IPS DF 4.7 (cell line): ENCODE results near the gene C18orf63.
"Not testable (repeated sequence)": the region's sequence is repeated elsewhere in the genome, so short reads cannot be mapped to it uniquely, and the experiment has no call there.

ENCODE experiments used
- DNase-seq: peaks from one replicate; pipeline ENCODE4 v3.0.0-alpha.2; 2013; ENCODE audit warnings: low spot score; ENCODE audit errors: extremely low read depth

C18orf63 gene

GRCh38 chr18:74286106-74286855, 29.4 kb upstream of the C18orf63 start:
- DNase-seq, result no peak

GRCh38 chr18:74286856-74287255, 28.8 kb upstream of the C18orf63 start:
- DNase-seq, result no peak

DNA sequence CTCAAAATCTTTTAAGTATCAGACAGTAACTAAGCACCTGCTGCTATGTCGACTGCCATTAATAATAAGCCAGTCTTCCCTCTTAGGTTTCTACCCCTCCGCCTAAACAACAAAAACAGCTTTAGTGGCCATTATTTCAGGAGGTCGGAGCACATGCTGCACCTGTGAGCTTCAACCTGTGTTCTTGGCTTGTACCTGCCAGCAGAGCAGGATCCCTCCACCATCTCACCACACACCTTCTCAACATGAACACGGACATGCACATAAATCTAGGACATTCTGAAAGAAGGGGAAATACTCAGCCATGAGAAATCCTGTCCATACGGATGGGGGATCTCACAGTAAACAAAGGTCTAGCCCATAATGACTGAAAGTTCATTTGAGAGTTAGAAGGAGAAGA, 27.6 kb upstream of the C18orf63 start:
- no peak for DNase-seq

DNA sequence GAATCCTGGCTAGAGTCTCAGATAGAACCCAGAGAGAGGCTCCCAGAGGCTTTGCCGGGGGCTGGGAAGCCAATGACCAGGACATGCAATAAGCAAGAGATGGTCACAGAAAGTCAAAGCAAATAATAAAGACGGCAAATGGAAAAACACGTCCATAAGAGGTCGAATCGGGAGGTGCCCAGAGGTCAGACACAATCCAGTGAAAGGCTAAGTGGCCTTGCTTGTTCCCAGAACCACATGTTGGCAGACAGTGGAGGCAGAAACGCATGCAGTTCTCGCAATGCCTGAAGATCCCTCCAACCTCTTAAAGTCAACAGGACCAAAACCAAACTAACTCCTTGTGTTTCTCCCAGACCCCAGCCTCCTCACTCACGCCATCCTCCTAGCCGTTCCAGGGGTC, 26.9 kb upstream of the C18orf63 start:
- DNase-seq, result no peak

DNA sequence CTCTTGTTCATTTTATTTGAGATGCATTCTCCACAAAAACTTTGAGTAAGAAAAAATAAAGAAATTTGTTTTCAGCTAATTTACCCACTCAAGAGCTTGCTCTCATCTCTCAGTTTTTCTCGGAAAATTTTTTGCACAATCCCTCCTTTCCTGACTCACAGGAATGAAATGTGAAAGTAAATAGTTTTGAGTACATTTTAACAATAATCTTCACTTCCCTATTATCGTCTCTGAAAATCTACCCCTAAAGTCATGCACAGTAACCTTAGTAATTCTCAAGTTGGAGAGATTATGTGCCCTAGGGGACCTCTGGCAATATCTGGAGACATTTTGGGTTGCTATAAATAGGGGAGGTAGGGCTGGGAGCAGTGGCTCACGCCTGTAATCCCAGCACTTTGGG, 26.5 kb upstream of the C18orf63 start:
- no peak for DNase-seq

DNA sequence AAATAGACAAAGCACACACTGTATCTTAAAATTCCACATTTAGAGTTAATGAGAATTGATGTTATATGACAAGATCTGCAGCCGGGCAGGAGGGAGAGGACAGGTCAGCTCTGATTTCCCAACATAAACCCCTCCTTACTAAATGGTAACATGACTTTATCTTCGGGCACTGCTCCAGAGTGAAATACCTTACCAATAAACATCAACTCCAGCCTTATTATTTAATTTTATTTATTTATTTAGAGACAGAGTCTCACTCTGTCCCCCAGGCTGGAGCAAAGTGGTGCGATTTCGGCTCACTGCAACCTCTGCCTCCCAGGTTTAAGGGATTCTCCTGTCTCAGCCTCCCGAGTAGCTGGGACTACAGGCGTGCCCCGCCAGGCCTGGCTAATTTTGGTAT, 25.6 kb upstream of the C18orf63 start:
- DNase-seq, result no peak

- DNase-seq, result no peak
These were observed 24.7 kb upstream of the C18orf63 start for GRCh38 chr18:74290794-74291471.

- DNase-seq, result no peak
These were observed 24.2 kb upstream of the C18orf63 start for GRCh38 chr18:74291472-74291770.

DNA sequence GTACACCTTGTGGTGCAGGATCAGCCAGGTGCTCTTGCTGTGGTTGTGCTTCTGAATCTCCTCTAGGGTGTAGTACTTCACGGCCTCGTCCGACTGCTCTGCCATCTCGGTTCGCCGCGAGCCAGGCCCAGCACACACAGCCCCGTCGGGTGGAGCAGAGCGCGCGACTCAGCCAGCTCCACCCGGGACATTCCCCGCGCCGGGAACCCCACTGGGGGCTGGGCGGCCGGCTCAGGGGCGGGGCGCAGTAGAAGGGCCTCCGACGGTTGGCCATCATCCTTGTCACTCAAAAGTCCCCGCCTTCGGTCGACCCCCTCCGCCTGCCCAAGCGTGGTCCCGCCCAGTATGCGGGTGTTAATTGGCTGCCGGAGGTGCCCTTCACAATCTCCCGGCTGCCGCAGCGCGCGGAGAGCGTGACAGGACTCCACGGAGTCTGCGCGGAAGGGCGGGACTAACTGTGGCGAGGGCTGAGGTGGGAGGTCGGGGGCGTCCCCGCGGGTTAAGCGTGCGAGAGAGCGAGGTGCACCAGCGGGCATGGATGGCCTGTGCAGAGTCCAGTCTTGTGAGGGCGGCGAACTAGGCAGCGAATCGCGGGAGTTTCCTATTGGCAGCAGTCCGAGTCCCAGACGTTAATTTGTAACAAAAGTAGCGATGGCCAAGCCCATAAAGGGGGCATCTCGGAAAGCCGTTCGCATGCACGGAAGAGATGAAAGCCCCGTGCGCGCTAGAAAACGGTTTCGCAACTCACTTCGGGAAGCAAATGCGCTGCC, 23.7 kb upstream of the C18orf63 start, which contains the start of gene CYB5A:
Gene CYB5A (minus strand): TSS at position 193 of the 770 bp plus-strand sequence. CDS start 88 bp downstream, at position 105.
- peak; percentile 72 for DNase-seq

- no peak for DNase-seq
These were observed 23.1 kb upstream of the C18orf63 start for GRCh38 chr18:74292541-74292858.

DNA sequence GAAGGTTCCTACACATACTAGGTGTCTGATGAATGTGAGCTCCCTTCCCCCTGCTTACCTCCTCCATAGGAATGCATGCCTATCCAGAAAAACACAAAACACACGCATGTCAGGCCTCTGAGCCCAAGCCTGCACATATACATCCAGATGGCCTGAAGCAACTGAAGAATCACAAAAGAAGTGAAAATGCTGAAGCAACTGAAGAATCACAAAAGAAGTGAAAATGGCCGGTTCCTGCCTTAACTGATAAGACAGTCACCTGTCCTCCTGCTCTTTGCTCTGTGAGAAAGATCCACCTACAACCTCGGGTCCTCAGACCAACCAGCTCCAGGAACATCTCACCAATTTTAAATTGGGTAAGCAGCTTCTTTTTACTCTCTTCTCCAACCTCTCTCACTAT, 22.7 kb upstream of the C18orf63 start:
- DNase-seq, result not testable (repeated sequence)

DNA sequence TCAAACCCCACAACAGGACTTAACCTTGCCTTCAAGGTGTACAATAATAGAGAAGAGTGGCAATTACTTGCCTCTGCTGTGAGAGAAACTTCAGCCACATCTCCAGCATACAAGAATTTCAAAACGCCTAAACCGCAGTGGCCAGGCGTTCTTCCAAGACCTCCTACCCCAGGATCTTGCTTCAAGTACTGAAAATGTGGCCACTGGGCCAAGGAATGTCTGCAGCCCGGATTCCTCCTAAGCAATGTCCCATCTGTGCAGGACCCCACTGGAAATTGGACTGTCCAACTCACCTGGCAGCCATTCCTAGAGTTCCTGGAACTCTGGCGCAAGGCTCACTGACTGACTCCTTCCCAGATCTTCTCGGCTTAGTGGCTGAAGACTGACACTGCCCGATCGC, 21.1 kb upstream of the C18orf63 start:
- DNase-seq, result no peak

GRCh38 chr18:74299162-74299561, 16.5 kb upstream of the C18orf63 start:
- DNase-seq, result no peak

- no peak for DNase-seq
These were observed 15.9 kb upstream of the C18orf63 start for GRCh38 chr18:74299746-74300145.

GRCh38 chr18:74303306-74303705, 12.3 kb upstream of the C18orf63 start:
- DNase-seq, result no peak

GRCh38 chr18:74303936-74304335, 11.7 kb upstream of the C18orf63 start:
- DNase-seq, result no peak

GRCh38 chr18:74310411-74310810, 5.2 kb upstream of the C18orf63 start:
- DNase-seq, result no peak

DNA sequence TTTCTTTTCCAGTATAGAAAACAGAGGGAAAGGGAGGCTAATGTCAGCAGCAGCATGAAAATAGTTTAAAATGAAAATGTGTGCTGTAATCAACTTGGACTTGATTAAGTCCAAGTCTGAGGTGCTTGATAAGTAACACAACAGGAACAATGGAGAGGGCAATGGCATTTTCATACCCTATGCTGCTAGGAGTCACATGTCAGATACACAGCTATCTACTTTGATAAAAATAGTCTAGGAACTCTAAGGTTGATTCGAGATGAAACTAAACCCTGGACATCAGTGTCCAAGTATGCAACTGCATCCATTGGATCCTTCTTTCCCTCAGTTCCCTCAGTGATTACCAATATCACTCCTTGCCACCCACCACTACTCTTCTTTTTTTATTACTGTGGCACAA, 4.6 kb upstream of the C18orf63 start:
- DNase-seq, result no peak

GRCh38 chr18:74314759-74315463, 728 bp upstream of the C18orf63 start:
- DNase-seq, result no peak

- DNase-seq, result no peak
These were observed 875 bp downstream of the C18orf63 start for GRCh38 chr18:74316257-74317170.

DNA sequence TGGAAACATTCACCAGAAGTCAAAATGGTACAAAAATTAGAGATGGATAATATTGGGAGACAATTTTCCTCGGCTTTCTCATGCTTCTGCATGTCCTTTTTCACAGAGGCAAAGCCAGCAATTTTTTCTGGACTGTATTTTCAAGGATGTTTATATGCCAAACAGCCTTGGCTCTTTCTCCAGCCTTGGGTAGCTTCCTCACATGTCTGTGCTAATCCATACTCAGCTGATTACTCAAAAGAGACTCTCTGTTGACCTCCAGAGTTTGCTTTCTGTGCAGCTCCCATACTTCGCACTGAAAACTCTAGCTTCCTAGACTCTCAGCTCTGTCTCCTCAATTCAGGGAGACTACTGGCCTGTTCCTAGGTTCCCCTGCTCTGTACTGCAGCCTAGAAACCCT, 10.6 kb downstream of the C18orf63 start:
- no peak for DNase-seq
